HG02938 (cell line): Measurements from ENCODE around the gene FGD3.

Experiments used
- ATAC-seq: cut with Tn5 transposase; IDR thresholded peaks from one replicate; pipeline ENCODE4 v1.9.1; 2021; ENCODE audit warnings: mild to moderate bottlenecking, moderate library complexity; ENCODE audit not compliant: unreplicated experiment

FGD3 gene

DNA sequence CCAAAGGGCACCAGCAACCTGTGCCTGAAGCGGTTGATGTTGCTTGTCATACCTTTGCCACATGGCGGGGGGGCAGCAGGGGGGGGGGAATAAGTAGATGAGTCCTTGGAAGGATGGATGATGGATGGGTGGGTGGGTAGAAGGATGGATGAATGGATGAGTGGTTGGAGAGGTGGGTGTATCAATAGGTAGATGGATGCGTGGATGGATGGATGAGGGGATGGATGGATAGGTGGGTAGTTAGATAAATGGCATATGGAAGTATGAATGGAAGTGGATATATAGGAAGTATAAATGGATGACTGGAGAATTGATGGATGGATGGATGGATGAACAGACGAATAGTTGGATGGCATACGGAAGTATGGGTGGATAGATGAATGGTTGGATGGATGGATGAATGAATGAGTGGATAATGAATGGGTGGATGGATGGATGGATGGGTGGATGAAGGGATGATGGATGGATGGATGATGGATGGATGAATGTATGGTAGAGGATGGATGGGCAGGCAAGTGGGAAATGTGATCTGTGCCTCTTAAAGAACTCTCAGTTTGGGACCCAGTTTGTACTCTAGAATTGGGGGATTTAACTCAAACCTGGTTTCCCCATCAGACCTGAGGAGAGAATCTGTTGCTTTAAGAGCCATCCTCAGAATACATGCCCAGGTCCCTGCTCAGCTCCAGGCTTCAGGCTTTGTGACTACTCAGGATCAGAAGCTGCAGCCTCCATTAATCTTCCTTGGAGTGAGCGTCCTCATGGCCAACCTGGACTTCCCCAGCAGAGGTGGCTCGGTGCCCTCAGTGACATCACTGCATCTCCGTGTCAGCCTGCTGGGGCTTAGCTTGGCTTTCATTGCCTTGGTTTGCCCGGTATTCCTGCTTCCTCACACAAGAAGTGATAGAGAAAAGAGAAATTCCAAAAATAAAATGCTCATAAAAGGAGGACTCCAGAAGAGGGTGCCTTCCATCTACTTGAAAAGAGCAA is 83.6 kb downstream of the FGD3 start:
- ATAC-seq, result no peak

DNA sequence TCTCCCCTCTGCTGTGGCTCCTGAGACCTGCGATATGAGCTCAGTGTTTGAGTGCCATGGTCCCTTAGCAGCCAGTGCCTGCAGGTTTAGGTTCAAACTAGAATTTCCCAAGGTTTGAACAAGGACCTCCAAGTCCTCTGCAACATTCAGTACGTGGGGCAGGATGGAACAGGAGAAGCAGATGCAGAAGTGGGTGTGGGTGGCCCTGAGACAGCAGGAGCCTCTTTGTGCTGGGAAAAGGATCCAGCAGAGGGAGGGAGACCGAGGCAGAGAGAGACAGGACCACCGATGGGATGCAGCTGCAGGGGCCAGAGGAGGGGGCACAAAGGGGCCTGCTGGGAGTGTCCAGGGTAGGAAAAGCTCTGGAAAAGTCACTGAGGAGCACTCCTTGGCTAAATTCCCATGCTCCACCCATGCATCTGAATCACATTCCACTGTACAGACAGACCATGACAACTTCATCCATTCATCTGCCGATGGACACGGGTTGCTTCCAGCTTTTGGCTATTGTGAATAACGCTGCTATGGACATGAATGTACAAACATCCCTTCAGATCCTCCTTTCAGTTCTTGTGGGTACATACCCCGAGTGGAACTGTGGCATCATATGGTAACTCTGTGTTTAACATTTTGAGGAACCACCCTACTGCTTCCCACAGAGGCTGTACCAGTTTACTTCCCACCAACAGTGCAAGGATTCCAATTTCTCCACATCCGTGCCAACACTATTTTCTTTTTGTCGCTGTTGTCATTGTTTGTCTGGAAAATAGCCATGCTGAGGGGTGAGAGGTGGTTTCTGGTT is 84.5 kb downstream of the FGD3 start:
- ATAC-seq, result no peak

DNA sequence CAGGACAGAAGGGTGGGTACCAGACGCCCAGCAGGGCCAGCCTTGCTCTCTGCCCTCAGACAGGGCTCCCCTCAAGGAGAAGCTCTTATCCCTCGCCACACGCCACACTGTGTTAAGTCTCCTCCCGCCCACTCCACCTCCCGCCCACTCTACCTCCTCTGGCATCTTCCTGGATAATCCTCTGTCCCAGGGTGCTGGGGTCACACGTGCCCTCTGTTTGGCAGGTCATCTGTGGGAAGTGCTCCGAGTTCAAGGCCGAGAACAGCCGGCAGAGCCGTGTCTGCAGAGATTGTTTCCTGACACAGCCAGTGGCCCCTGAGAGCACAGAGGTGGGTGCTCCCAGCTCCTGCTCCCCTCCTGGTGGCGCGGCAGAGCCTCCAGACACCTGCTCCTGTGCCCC is 85.2 kb downstream of the FGD3 start:
- no peak for ATAC-seq

DNA sequence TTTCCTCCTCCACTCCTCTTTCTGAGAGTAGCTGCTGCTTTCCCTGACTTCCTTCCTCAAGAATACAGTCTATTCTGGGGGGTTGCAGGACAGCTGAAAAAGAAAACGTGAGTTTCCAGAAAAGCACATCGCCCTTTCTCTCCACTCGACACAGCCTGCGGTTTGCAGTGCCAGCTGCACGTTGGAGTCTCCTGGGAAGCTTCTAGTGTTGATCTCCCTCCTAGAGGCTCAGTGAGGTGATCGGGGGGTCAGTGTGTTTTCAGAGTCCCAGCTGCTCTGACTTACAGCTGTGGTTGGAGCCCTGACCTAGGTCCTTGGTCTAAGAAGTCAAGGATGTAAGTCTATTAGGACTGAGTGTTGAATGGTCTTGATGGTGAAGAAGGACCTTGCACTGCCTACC is 86.2 kb downstream of the FGD3 start:
- ATAC-seq, result no peak

DNA sequence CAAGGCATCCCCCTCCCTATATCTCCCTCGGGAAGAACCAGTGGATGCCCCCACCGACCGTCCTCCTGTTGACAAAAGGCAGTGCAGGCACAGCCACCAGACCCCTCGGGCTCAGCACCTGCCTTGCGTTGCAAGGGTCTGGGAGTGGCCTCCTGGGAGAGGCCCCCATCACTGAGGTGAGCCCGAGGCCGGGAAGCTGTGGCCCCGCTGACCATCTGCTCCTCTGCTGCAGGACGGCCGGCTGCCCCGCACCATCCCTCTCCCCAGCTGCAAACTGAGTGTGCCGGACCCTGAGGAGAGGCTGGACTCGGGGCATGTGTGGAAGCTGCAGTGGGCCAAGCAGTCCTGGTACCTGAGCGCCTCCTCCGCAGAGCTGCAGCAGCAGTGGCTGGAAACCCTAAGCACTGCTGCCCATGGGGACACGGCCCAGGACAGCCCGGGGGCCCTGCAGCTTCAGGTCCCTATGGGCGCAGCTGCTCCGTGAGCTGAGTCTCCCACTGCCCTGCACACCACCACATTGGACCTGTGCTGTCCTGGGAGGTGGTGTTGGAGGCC is 87.9 kb downstream of the FGD3 start:
- ATAC-seq, result no peak

DNA sequence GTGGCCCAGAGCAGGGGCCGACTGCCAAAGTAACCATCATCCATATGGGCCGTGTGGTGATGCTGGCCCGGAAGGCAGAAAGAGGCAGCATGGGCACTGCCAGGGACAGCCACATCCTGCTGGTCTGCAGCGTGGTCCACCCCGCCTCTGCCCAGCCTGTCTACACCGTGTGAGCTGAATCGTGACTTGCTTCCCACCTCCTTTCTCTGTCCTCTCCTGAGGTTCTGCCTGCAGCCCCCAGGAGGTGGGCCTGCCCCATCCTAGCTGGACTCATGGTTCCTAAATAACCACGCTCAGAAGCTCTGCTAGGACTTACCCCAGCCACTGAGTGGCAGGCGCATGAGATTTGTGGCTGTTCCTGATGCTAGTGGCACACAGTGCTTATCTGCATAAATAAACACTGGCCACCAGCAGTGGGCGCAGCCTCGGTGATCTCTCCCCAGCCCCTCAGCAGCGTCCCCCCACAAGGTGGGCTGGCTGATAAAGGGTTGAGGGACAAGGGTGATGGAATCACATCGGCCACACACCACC is 88.6 kb downstream of the FGD3 start:
- no peak for ATAC-seq

DNA sequence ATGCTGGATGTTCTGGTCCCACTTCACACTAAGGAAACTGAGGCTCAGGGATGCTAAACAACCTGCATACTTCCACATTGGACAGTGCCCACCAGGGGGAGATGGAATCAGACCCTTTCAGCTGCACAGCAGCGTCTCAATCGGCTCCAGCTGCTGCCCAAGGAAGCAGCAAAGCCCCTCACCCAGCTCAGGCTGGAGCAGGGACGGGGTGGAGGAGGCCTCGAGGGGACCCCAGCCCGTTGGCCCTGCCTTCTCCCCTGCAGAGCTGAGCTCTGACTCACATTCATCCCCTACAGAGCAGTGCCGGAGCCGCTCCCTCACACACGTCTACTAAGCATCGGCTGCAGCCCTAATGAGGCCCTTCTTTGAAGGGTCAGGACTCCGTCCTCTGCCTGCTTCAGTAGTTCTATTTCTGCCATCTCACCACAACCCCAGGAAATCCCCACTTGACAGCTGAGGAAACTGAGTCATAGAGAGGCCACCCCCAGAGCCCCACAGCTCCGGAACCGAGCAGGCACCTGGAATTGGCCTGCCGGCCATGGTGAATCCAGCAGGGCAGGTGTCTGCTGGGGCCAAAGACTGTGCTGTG is 89.7 kb downstream of the FGD3 start:
- ATAC-seq, result no peak

DNA sequence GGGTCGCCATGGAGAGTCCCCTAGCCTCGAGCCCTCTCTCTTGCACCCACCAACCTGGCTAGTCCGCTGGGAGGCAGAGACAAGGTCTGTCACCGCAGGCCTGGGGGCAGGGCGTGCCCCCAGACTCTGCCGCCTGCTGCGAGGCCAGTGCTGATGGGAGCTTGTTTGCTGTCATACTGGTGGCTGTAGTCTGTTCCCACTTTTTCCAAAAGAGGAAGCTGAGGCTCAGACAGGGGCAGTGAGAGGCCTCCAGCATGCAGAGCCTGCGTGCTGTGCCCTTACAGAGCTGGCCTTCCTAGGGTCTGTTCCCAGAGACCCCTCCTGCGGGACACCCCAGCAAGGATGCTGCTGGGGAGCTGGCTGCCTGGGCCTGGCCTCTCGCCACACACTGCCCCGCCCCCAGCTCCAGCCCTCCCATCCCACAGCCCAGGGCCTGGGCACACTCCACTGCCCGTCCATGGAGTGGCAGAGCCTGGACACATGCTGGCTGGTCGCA is 90.2 kb downstream of the FGD3 start:
- ATAC-seq, result no peak

DNA sequence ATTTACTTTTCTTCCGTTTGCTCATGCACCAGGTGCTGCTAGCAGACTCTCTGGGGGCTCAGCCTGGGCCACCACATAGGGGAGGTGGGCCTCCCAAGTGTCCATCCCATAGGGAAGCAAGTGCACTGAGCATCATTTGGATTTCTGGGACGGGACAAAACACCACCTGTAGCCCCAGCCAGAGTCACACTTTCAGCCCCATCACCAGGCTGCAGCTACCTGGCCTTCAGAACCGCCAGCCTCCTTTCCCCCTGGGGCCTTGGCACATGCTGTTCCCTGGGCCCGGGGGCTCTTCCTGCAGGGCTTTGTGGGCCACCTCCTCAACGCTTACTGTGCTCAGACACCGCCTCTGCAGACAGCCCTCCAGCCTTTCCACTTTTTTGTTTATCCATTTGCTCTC is 91.6 kb downstream of the FGD3 start:
- ATAC-seq, result no peak

DNA sequence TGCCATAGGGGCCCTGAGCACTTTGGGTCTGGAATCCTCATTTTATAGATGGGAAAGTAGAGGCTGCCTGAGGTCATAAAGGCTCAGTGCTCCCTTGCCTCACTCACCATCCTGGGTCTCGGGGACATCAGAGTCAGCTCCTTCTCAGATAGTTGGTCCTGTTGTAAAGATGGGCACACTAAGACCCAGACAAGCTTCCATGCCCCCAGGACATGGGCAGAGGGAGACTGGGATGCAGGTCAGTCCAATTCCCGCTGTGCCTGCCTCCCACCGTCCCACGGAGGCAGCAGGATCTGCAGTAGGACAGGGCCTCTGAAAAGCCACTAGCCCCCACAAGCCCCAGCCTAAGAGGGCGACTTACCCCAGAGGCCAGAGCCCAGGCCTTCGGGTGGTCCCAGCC is 92.1 kb downstream of the FGD3 start:
- no peak for ATAC-seq

DNA sequence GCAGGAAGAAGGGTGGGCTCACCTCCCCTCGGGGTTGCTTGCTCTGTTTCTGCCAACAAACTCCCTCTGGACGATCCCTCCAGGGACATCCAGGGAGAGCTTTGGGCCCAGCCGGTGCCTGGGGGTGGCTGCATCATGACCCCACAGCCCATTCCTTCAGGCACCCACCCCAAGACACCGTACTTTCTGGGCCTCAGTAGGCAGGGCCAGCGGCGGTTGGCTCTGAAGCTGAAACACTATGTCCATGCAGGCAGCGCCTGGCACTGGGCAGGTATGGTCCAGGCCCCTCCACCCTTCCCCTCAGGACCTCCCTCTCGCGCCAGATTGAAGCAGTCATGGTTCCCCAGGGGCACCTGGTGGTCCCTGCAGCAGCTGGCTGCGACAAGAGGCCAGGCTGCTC is 92.7 kb downstream of the FGD3 start:
- ATAC-seq, result no peak

DNA sequence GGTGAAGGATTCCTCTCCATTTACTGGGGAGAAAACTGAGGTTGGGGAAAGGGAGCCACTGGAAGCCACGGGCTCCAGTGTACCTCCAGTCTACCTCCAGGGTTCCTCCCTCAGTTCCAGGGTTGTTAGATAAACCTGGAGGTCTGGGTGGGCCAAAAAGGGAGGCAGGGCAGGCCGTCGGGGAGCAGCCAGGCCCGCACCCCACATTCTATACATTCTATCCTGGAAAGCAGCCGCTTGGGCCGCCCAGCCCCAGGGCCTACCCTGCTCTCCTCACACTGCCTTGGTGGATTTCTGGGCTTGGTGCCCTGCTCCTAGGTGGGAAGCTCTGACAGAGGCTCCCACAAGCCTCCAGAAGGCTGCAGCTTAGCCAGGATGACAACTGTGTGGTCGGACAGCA is 93.1 kb downstream of the FGD3 start:
- ATAC-seq, result no peak

DNA sequence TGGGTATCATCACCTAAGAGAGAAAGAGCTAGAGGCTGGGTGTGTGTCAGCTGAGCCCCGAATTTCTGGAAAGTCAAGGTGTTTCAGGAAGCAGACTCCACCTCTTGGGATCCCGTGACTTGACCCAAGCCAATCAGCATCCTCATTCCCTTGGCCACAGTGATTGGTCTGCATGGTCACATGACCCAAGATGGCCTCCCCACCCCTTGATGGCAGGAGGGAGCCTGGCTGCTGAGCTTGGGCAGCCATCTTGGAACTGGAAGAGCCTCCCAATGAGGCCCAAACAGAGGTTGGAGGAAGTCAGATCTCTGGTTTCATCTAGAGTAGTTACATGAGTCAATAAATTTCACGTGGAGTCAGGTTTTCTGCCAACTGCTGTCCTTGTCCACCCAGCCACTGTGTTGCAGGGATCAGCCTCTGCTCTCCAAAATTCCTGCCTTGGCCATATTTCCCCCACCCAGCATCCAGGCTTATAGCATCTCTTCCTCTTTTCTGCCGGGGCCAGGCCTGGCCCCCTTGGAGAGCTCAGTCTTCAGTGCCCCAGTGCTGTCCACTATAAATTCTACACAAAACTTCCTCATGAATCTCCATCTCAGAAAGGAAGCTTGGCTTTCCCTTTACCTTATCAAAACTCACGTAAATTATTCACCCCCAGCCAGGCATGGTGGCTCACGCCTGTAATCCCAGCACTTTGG is 93.9 kb downstream of the FGD3 start:
- no peak for ATAC-seq

DNA sequence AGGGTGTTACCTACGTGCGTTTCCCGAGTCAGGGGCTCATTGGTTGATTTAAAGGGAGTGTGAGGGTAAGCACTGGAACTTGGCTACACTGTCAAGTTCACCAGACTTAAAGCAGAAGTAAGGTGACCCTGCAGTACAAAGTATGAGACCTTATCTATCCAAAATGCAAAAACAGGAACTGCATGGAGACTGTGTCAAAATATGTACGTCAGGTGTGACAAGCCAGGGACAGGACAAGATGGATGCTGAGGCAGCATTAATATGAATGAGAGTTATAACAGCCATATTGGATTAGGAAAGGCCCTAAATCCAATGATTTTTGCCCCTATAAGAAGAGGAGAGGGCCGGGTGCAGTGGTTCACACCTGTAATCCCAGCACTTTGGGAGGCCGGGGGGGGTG is 95.8 kb downstream of the FGD3 start:
- no peak for ATAC-seq

DNA sequence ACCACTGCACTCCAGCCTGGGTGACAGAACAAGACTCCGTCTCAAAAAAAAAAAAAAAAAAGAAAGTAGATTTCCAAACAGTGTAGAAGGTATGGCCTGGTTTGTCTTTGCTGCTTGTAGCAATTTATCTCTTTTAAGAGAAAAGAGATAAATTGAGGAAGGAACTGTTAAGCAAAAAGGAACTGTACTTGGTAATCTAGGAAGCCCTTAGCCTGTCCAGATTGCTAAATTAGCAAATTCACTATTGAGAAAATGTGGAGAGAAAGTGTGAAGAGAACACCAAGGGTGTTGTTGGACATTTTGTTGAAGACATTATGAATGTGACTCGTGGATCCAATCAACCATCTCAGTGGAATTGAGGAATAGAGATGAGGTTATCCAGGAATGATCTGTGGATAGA is 98.2 kb downstream of the FGD3 start:
- no peak for ATAC-seq

DNA sequence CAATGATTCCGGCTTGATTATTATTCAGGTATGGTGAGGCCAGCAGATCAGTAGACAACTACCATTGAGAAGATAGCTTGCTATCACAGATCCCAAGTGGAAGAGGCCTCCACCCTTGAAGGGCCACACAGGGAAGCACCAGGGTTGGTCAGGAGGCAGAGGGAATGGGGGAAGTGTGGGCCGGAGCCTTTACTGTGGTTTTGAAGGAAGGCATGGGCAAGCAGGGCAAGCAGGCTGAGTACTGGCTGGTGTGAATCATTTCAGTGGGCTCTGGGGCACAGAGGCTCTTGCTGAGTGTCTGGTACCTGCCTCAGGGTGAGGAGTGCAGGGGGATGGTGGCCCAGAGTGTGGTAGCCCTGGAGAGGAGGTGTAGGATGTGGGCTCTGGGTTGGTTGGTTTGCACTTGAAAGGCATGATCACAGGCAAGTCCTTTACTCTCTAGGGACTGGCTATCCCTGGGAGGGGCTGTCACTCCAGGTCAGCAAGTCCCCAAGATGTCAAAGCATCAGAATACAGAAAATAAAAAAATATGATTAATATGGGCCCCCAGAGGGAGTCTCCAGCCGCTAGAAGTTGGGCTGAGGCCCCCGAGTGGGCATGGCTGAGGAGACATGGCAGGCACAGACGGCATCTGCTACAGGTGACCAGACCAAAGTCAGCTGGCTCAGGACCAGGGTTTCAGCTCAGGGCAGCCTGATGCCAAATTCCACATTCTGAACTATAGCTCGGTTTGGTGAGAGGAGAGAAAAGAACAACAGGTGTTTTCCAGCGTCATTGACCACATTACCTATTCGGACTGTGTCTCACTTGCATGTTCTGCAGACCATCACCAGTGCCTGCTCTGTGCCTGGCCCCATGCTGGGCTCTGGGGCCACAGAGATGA is 101.5 kb downstream of the FGD3 start:
- no peak for ATAC-seq

DNA sequence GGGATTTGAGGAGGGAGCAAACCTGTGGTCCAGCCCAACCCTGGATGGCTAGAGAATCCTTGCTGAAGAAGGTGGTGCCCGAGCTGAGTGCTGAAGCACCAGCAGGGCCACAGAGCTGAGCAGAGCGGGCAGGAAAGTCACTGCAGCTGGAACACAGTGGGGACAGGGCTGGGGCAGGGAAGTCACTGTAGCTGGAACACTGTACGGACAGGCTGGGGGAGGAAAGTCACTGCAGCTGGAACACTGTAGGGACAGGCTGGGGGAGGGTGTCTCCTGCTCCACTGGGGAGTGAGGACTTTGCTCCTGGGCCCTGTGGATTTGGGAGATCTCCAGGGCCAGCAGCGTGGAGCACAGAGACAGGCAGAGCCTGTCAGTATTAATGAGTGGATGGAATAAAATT is 102.2 kb downstream of the FGD3 start:
- ATAC-seq, result no peak

DNA sequence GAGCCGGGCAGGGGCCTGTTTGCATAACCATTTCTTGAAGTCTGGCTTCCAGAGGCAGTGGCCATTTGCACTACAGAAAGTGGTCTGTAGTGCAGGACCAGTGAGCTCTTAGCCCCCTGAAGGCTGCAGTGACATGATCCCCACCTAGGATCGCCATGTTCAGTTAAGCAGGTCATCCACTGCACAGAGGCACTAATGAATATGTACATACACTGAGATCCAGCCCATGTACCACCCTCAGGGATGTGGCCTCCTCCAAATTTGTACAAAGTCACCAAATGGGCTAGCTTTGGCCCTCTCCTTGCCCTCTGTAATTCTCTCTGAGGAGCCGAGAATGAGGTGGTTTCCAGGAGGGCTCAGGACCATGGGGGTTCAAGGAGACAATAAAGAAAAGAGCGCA is 102.9 kb downstream of the FGD3 start:
- no peak for ATAC-seq

DNA sequence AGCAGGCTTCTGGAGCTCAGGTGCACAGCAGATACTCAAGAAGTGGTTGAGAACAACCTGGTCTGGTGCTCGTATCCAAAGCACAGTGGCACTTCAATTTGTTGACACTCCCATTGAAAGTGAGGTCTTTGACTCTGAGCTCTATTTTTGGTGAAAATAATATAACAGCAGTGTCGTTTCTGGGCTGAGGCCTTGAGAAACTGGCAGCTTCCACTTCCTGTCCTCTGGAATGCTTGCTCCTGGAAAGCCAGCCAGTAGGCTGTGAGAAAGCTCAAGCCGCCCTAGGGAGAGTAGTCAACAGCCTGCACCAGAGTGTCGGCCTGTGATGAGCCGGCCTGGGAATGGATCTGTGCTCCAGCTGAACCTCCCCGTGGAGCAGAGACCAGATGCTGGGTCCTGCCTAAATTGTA is 104.4 kb downstream of the FGD3 start:
- no peak for ATAC-seq
